Colonic mucosa (tissue), 4 donors: ENCODE data around the gene RASGRP3. TPM values are rescaled to one million over a fixed set of nuclear protein-coding genes. Genes with fewer than 3 reads are reported as not detected.

Experiments
- DNase-seq: peaks from one replicate; pipeline ENCODE4 v3.0.0-alpha.2; 2020
- H3K27ac ChIP-seq: fragments of 200-600 bp; one replicate; pipeline ENCODE4 v1.8.0; 2021
- H3K27me3 ChIP-seq: fragments of 200-600 bp; one replicate; pipeline ENCODE4 v1.8.0; 2021
- H3K36me3 ChIP-seq: fragments of 200-600 bp; one replicate; pipeline ENCODE4 v1.8.0; 2021
- H3K4me1 ChIP-seq: fragments of 200-600 bp; one replicate; pipeline ENCODE4 v1.8.0; 2021; ENCODE audit warnings: mild to moderate bottlenecking
- H3K4me3 ChIP-seq: fragments of 200-600 bp; one replicate; pipeline ENCODE4 v1.8.0; 2021
- H3K9ac ChIP-seq, 2 donors: one replicate each; pipeline ENCODE4 v1.7.0; 2013; ENCODE audit warnings: control low read depth in 2 of 2, low read depth in 2 of 2, low read length in 2 of 2
- H3K9me3 ChIP-seq: fragments of 200-600 bp; one replicate; pipeline ENCODE4 v1.8.0; 2021
- CTCF ChIP-seq: fragments of 200-600 bp; IDR thresholded peaks from one replicate; pipeline ENCODE4 v1.8.0; 2022; ENCODE audit warnings: antibody characterized with exemption, mild to moderate bottlenecking
- intact Hi-C: fragments of 100-400 bp; cut with DNase I; formaldehyde crosslinking; loops from one replicate; pipeline ENCODE4 v1.14.1; 2022
- total RNA-seq, 2 donors: library from RNA; stranded (reverse); fragmentation: NEBNext Ultra II Directional in 1 of 2; extraction: Animal tissue kit (Norgen Biotek cat#: 25700) in 1 of 2; gene quantifications; one replicate each; pipeline ENCODE4 v1.2.1, GENCODE V29; 2021
- donor health status: healthy.
- donor health status: DM: no; HTN: no; CAD: no.
- donor health status: DM: no; HTN: no; CAD: no.

Gene RASGRP3
- total RNA-seq, 2 donors from 2014 or later, result 3.6 to 3.9 TPM

GRCh38 chr2:33532966-33533365 is 56.5 kb downstream of the RASGRP3 start:
- Histone ChIP-seq H3K27ac (no peak overlapping the region), H3K4me1 (no peaks in the 10 kb centered on the region), H3K9ac (no peak overlapping the region), H3K36me3 (no peaks in the 10 kb centered on the region), H3K27me3 (no peaks in the 10 kb centered on the region), H3K4me3 (no peak overlapping the region), H3K9me3 (no peaks in the 10 kb centered on the region)
- TF ChIP-seq CTCF, result no peak
- intact Hi-C loops, result no loop called here
- DNase-seq, result no peak

- no peak for DNase-seq
- Histone ChIP-seq H3K27ac (no peak overlapping the region), H3K36me3 (no peaks in the 10 kb centered on the region), H3K9ac (no peak overlapping the region), H3K27me3 (no peaks in the 10 kb centered on the region), H3K4me1 (no peaks in the 10 kb centered on the region), H3K4me3 (no peak overlapping the region), H3K9me3 (no peaks in the 10 kb centered on the region)
- intact Hi-C loops, result no loop called here
- TF ChIP-seq CTCF, result no peak
Measured at GRCh38 chr2:33535421-33535820, 59.0 kb downstream of the RASGRP3 start.

- Histone ChIP-seq H3K9ac (no peak overlapping the region), H3K27ac (no peak overlapping the region), H3K4me3 (no peak overlapping the region), H3K9me3 (no peaks in the 10 kb centered on the region), H3K4me1 (no peaks in the 10 kb centered on the region), H3K36me3 (no peaks in the 10 kb centered on the region), H3K27me3 (no peaks in the 10 kb centered on the region)
- no peak for TF ChIP-seq CTCF
- no peak for DNase-seq
- intact Hi-C loops, result no loop called here
Measured at GRCh38 chr2:33541243-33541642, 64.8 kb downstream of the RASGRP3 start.

GRCh38 chr2:33550206-33550605 is 73.8 kb downstream of the RASGRP3 start:
- DNase-seq, result no peak
- no peak overlapping the region for H3K27ac ChIP-seq
- H3K27me3 ChIP-seq, result no peaks in the 10 kb centered on the region
- no peaks in the 10 kb centered on the region for H3K4me1 ChIP-seq
- no peak overlapping the region for H3K9ac ChIP-seq
- no peaks in the 10 kb centered on the region for H3K9me3 ChIP-seq
- intact Hi-C loops, result no loop called here
- no peak overlapping the region for H3K4me3 ChIP-seq
- H3K36me3 ChIP-seq, result no peaks in the 10 kb centered on the region
- TF ChIP-seq CTCF, result no peak

GRCh38 chr2:33552758-33553461 is 76.5 kb downstream of the RASGRP3 start:
- intact Hi-C loops, result no loop called here
- Histone ChIP-seq H3K27ac (no peak overlapping the region), H3K36me3 (no peaks in the 10 kb centered on the region), H3K9me3 (no peaks in the 10 kb centered on the region), H3K4me1 (no peaks in the 10 kb centered on the region), H3K9ac (no peak overlapping the region), H3K4me3 (no peak overlapping the region), H3K27me3 (no peaks in the 10 kb centered on the region)
- no peak for DNase-seq
- no peak for TF ChIP-seq CTCF
